ENCODE measurements around the gene ZSCAN26.

DNA sequence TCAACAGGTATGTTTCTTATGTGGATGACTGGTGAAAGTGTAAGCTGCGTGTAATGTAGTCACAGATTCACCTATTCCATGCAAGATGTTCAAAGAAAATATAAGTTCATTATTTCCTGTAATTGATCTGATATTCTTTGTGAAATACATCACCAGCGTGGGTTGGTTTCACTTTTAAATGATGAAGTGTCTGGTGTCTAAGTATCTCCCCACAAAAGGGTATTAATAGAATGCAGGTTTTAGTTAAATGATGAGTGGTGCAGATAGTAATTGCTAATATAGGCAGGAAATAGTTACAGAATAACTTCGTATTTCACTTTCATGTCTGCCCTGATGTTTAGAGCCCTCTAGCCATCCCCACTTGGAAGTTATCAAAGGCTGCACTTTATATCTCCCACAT is 36.6 kb downstream of the ZSCAN26 start:
- TF ChIP-seq CHD1 (IDR thresholded peaks at IDR 0.05; ENCODE audit: low read depth, low read length): no peak
- no peak for TF ChIP-seq POLR2AphosphoS5 (IDR thresholded peaks at IDR 0.05; ENCODE audit: low read depth, low read length)
- TF ChIP-seq HDAC2 (IDR thresholded peaks at IDR 0.05; ENCODE audit: borderline replicate concordance in 1 of 2, low read depth in 2 of 2, low read length in 2 of 2): no peak
- TF ChIP-seq EZH2 (IDR thresholded peaks at IDR 0.05; ENCODE audit: low read depth, low read length, severe bottlenecking): no peak
- TF ChIP-seq, protein P1, sequence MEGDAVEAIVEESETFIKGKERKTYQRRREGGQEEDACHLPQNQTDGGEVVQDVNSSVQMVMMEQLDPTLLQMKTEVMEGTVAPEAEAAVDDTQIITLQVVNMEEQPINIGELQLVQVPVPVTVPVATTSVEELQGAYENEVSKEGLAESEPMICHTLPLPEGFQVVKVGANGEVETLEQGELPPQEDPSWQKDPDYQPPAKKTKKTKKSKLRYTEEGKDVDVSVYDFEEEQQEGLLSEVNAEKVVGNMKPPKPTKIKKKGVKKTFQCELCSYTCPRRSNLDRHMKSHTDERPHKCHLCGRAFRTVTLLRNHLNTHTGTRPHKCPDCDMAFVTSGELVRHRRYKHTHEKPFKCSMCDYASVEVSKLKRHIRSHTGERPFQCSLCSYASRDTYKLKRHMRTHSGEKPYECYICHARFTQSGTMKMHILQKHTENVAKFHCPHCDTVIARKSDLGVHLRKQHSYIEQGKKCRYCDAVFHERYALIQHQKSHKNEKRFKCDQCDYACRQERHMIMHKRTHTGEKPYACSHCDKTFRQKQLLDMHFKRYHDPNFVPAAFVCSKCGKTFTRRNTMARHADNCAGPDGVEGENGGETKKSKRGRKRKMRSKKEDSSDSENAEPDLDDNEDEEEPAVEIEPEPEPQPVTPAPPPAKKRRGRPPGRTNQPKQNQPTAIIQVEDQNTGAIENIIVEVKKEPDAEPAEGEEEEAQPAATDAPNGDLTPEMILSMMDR (IDR thresholded peaks at IDR 0.05; ENCODE audit: control extremely low read depth in 1 of 3, insufficient read depth in 1 of 3, low read depth in 1 of 3, low read length in 3 of 3): no peak
- TF ChIP-seq SIX5 (IDR thresholded peaks at IDR 0.05; ENCODE audit: low read depth, low read length): no peak
